ENCODE measurements around the gene ZDHHC14.

The ZDHHC14 gene

DNA sequence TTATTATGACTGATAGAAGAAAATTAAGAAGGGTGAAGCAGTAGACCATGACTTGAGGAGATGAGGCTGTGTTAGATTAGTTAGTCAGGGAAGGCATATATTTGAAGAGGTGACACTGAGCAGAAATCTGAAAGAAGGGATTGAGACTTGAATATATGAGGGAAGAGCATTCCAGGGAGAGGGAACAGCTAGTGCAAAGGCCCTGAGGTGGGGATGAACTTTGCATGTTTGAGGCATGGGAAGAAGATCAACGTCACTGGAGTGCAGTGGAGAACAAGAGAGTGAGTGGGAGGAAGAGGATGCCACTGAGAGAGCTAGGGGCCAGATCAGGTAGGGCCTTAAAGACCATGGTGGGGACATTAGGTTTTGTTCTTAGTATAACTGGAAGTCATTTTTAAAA is 119.0 kb downstream of the ZDHHC14 start:
- TF ChIP-seq, protein P1, sequence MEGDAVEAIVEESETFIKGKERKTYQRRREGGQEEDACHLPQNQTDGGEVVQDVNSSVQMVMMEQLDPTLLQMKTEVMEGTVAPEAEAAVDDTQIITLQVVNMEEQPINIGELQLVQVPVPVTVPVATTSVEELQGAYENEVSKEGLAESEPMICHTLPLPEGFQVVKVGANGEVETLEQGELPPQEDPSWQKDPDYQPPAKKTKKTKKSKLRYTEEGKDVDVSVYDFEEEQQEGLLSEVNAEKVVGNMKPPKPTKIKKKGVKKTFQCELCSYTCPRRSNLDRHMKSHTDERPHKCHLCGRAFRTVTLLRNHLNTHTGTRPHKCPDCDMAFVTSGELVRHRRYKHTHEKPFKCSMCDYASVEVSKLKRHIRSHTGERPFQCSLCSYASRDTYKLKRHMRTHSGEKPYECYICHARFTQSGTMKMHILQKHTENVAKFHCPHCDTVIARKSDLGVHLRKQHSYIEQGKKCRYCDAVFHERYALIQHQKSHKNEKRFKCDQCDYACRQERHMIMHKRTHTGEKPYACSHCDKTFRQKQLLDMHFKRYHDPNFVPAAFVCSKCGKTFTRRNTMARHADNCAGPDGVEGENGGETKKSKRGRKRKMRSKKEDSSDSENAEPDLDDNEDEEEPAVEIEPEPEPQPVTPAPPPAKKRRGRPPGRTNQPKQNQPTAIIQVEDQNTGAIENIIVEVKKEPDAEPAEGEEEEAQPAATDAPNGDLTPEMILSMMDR (IDR thresholded peaks at IDR 0.05; ENCODE audit: low read depth, low read length, missing control alignments): no peak
- Histone ChIP-seq H3K27ac (no peak overlapping the region), H3K27me3 (replicated peaks) (no peaks in the 10 kb centered on the region), H3K36me3 (replicated peaks) (no peaks in the 10 kb centered on the region), H3K4me3 (ENCODE audit: low read depth, low read length) (no peak overlapping the region)
- in situ Hi-C loops (cut with HindIII; ENCODE audit: low pct_ligation_motif_present, low sequenced_read_pairs): no loop called here
- DNase-seq: no peak

DNA sequence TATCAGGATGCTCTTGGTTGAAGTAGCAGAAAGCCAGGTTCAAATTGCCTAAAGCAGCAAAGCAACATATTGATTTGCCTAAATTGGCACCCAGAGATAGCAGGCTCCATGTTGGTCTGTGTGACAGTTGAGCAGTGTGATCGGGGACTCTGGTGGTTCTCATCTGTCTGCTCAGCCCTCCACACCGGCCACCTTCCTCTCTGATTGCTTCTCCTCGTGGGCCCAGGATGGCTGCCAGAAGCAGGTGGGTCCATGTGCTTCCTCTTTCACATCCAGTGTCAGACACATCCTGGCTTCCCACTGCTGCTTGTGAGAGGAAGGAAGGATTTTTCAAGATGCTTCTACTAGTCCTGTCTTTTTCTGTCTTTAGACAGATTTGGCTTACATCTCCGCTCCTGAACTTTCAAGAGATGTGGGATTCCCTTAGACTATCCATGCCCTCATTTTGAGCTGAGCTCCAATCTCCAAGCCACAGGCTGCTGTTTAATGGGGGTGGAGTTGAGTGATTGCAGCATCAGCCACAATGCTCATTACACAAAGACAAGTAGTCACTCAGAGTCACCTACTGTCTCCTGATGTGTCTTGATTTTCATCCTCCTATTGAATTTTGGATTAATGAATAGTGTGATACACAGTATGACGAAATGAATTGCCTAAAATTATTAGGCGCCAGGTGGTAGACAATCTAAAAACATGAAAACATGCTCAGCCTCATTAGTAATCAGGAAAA is 122.2 kb downstream of the ZDHHC14 start:
- in situ Hi-C loops (cut with HindIII; ENCODE audit: low pct_ligation_motif_present, low sequenced_read_pairs): no loop called here
- no peaks in the 10 kb centered on the region for H3K27me3 ChIP-seq (replicated peaks)
- no peaks in the 10 kb centered on the region for H3K36me3 ChIP-seq (replicated peaks)
- no peak for DNase-seq
- TF ChIP-seq, protein P1 (IDR thresholded peaks at IDR 0.05; ENCODE audit: low read depth, low read length, missing control alignments): no peak
- no peak overlapping the region for H3K4me3 ChIP-seq (ENCODE audit: low read depth, low read length)
- no peak overlapping the region for H3K27ac ChIP-seq

DNA sequence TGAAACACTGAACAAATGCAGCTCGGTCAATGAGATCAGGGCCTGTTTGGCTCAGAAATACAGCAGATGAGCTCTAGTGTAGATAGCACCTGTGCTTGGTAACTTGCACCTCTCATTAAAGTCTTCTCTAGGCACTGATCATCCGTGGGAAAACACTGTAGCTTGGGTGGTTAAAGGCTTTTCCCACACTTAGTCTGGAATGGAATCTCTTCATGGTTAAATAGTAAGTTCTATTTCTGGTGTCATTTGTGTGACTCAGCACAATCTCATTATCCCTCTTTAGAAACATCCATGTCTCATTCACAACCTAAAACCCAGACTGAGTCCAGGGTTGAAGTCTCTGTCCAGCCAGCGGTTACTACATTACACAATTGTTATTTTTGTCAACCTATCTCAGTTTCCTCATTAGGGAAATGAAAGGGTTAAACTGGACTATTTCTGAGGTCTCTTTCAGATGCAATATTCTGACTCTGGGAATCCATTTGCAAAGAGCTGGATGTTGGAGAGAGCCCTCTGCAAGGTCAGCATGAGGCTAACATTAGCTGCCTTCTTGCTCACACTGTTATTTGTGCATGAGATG is 125.0 kb downstream of the ZDHHC14 start:
- no peaks in the 10 kb centered on the region for H3K27me3 ChIP-seq (replicated peaks)
- H3K36me3 ChIP-seq (replicated peaks): no peaks in the 10 kb centered on the region
- no peak for DNase-seq
- TF ChIP-seq, protein P1 (IDR thresholded peaks at IDR 0.05; ENCODE audit: low read depth, low read length, missing control alignments): no peak
- no peak overlapping the region for H3K4me3 ChIP-seq (ENCODE audit: low read depth, low read length)
- in situ Hi-C loops (cut with HindIII; ENCODE audit: low pct_ligation_motif_present, low sequenced_read_pairs): no loop called here
- H3K27ac ChIP-seq: no peak overlapping the region

DNA sequence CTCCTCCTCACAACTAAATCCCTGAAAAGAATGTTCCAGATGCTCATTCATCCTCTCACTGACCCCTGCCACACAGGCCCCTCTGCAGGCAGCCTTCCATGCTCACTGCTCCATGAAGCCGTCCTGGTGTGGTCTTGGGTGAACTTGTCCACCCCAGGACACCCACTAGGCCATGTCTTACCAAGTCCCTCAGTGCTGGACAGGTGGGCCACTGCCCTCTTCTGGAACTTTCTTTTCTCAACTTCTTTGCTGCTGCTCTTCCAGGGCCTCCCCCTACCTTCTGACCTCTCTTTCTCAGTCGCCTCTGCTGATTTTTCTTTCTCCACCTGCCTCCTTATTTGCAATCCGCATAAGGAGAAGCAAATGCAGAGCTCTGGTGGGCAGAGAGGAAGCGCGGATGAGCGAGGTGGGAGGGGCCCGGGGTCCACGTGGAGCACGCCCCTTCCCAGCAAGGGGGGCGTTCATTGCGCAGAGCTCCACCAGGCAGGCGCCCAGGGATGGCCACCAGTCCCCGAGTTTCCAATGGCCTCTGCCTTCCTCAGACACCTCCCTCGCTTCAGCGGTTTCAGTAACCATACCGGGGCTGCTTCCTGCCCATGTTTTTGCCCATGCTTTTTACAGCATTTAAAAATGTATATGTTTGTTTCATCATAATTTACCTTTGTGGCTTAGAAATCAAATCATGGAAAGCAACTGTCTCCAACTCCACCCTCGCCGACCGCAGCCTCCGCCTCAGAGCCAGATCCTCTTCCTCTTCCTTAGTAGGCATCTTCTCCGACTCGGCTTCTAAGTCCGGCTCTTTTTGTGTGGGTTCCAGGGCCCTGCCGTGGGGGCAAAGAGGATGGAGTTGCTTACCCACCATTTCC is 129.6 kb downstream of the ZDHHC14 start:
- Histone ChIP-seq H3K27me3 (replicated peaks) (no peaks in the 10 kb centered on the region), H3K4me3 (ENCODE audit: low read depth, low read length) (no peak overlapping the region), H3K36me3 (replicated peaks) (no peaks in the 10 kb centered on the region), H3K27ac (no peak overlapping the region)
- TF ChIP-seq, protein P1 (IDR thresholded peaks at IDR 0.05; ENCODE audit: low read depth, low read length, missing control alignments): no peak
- no peak for DNase-seq
- in situ Hi-C loops (cut with HindIII; ENCODE audit: low pct_ligation_motif_present, low sequenced_read_pairs): no loop called here

DNA sequence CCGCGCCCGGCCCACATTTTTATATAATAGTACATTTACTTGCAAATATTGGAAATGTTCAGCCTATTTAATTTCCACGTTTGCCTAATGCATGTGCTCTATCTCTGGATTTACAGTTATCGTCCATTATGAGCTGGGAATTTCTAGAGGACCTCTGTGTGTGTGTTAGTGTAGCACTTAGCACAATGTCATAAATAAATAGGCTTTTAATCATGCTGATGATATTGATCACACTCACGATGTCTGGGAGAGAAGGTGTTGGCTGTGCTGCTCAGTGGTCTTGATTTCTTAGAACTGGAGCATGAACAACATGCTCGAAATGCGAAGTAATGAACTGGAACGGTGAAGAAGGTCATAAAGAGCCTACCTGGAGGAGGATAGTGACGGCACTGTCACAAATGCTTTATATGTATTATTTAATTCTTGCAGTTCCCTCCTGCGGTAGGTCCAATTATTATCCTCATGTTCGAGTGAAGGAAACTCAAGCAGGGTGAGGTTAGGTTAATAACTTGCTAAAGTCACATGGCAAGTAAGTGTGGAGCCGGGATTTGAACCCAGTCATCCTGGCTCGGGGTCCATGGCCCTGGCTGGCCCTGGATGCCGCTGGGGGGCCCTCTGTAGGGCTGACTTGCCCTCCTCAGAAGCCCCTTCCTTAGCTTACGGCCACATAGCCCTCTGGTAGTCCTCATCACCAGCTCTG is 130.8 kb downstream of the ZDHHC14 start:
- Histone ChIP-seq H3K4me3 (ENCODE audit: low read depth, low read length) (no peak overlapping the region), H3K27me3 (replicated peaks) (no peaks in the 10 kb centered on the region), H3K36me3 (replicated peaks) (no peaks in the 10 kb centered on the region), H3K27ac (no peak overlapping the region)
- DNase-seq: no peak
- in situ Hi-C loops (cut with HindIII; ENCODE audit: low pct_ligation_motif_present, low sequenced_read_pairs): no loop called here
- TF ChIP-seq, protein P1 (IDR thresholded peaks at IDR 0.05; ENCODE audit: low read depth, low read length, missing control alignments): no peak
